ENCODE data around the gene GDI1. TPM values are rescaled to one million over a fixed set of nuclear protein-coding genes. Genes with fewer than 3 reads are reported as not detected.

GDI1 gene
- total and polyA plus RNA-seq, 10 of the 15 experiments (the other 5 are each of a cell fraction or from before 2014, with no cell fraction given): 0.92 to 102 (median 49.6) TPM

GRCh38 chrX:154466036-154466435 lies 29.1 kb downstream of the GDI1 start:
- no peak overlapping the region for H3K9ac ChIP-seq (ENCODE audit: control insufficient read depth, insufficient read depth, low read length)
- H3K4me1 ChIP-seq (ENCODE audit: control insufficient read depth, insufficient read depth, low read length): no peaks in the 10 kb centered on the region
- no peak overlapping the region for H3K27ac ChIP-seq (ENCODE audit: control insufficient read depth, insufficient read depth)
- H3K36me3 ChIP-seq (ENCODE audit: control insufficient read depth in 2 of 2, insufficient read depth in 2 of 2, low read length in 1 of 2): peaks cover 0 to 2% of the 10 kb centered on the region in 2 experiments; a peak in 2 of 4 replicates
- in situ Hi-C loops (cut with MboI) (no loop called here), intact Hi-C loops (cut with micrococcal nuclease; ENCODE audit: unreplicated experiment) (no loop called here)
- no peak for ATAC-seq
- FAIRE-seq: no peak
- RAD21 ChIA-PET (ENCODE audit: unreplicated experiment): no interaction called here
- no TSS peak for BruUV-seq (replicated peaks)
- no peak overlapping the region for H3K4me2 ChIP-seq (ENCODE audit: control insufficient read depth, insufficient read depth)
- no peaks in the 10 kb centered on the region for H4K20me1 ChIP-seq (ENCODE audit: control insufficient read depth, insufficient read depth)
- DNase-seq (ENCODE audit: low read depth, low spot score): no peak
- H3K4me3 ChIP-seq: no peak overlapping the region
- 91% methylated on average over 18 of the region's 32 CpGs for WGBS (ENCODE audit: insufficient coverage, insufficient replicate concordance, low lambda C conversion rate, missing lambda C conversion rate)
- TF ChIP-seq TAF1 (IDR thresholded peaks at IDR 0.05; ENCODE audit: borderline replicate concordance, low read depth, low read length) (no peak), TCF7 (IDR thresholded peaks at IDR 0.05; ENCODE audit: borderline replicate concordance) (no peak), FOXM1 (IDR thresholded peaks at IDR 0.05; ENCODE audit: low read depth, low read length) (no peak), CUX1 (IDR thresholded peaks at IDR 0.05; ENCODE audit: insufficient replicate concordance, low read depth, low read length) (no peak), MEF2B (IDR thresholded peaks at IDR 0.05; ENCODE audit: partially characterized antibody, poor library complexity, severe bottlenecking) (no peak), ZBTB11 (CRISPR knock-in tag; IDR thresholded peaks at IDR 0.05) (no peak)
- H3K9me3 ChIP-seq (replicated peaks; ENCODE audit: control insufficient read depth, insufficient read depth, low read length): no peaks in the 10 kb centered on the region; the same call in 2 of the 3 replicates
- H3K79me2 ChIP-seq (ENCODE audit: control insufficient read depth, insufficient read depth, low read length): no peaks in the 10 kb centered on the region
- SMC1A ChIA-PET (ENCODE audit: uncharacterized antibody, unreplicated experiment): no interaction called here
- POLR2A ChIA-PET: no interaction called here
- no peaks in the 10 kb centered on the region for H3K27me3 ChIP-seq (replicated peaks in 1 of 2; ENCODE audit: control insufficient read depth in 2 of 2, insufficient read depth in 2 of 2, low read length in 1 of 2)
- H2AFZ ChIP-seq (ENCODE audit: control insufficient read depth, low read depth, low read length): no peak overlapping the region
- CTCF ChIA-PET: no interaction called here
